ENCODE data around the gene KCTD11. TPM values are rescaled to one million over a fixed set of nuclear protein-coding genes. Genes with fewer than 3 reads are reported as not detected.

Gene KCTD11
- total and polyA plus RNA-seq, 2 experiments from 2014 or later: 2.2 to 7.7 TPM

DNA sequence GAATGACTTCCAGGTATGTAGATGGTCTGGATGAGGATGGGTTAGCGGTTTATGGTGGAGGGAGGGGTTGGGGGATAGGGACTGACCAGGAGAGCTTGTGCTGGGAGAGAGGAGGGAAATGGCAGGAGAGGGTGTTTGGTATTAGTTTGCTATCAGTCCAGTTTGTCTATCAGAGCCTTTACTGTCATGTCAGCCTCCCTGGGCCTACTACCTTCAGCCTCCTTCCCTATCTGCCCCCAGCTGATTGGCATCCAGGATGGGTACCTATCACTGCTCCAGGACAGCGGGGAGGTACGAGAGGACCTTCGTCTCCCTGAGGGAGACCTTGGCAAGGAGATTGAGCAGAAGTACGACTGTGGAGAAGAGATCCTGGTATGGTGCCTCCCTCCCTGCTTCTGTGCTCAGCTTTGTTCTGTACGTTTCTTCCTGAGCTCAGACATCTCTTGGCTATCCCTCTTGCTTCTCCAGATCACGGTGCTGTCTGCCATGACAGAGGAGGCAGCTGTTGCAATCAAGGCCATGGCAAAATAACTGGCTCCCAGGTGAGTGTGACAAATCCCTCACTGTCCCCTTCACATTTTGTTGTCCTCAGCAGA is 40.8 kb upstream of the KCTD11 start:
- no peak overlapping the region; the same call in 1 of the 2 replicates for H3K27ac ChIP-seq (ENCODE audit: low read depth)
- Mint-ChIP-seq H3K27me3 (ENCODE audit: insufficient read depth, low read depth, poor library complexity) (peaks cover 50% of the 10 kb centered on the region), H3K36me3 (ENCODE audit: low read depth) (peaks cover 70% of the 10 kb centered on the region), H3K4me1 (peaks cover 53% of the 10 kb centered on the region), H3K27ac (no peak overlapping the region), H3K4me3 (peak overlapping the region; percentile 98), H3K9me3 (peaks cover 7% of the 10 kb centered on the region; the same call in 2 of the 3 replicates)
- peaks cover 75% of the 10 kb centered on the region for H3F3A ChIP-seq (replicated peaks; ENCODE audit: low read depth)
- no peak overlapping the region for H2AFZ ChIP-seq
- H3K27me3 ChIP-seq (ENCODE audit: insufficient read depth): no peaks in the 10 kb centered on the region
- peaks cover 43% of the 10 kb centered on the region for H3K79me2 ChIP-seq (replicated peaks; ENCODE audit: insufficient read depth)
- H3K4me3 ChIP-seq: no peak overlapping the region
- ATAC-seq (no peak), DNase-seq (ENCODE audit: low spot score) (no peak)
- TF ChIP-seq, protein P1, sequence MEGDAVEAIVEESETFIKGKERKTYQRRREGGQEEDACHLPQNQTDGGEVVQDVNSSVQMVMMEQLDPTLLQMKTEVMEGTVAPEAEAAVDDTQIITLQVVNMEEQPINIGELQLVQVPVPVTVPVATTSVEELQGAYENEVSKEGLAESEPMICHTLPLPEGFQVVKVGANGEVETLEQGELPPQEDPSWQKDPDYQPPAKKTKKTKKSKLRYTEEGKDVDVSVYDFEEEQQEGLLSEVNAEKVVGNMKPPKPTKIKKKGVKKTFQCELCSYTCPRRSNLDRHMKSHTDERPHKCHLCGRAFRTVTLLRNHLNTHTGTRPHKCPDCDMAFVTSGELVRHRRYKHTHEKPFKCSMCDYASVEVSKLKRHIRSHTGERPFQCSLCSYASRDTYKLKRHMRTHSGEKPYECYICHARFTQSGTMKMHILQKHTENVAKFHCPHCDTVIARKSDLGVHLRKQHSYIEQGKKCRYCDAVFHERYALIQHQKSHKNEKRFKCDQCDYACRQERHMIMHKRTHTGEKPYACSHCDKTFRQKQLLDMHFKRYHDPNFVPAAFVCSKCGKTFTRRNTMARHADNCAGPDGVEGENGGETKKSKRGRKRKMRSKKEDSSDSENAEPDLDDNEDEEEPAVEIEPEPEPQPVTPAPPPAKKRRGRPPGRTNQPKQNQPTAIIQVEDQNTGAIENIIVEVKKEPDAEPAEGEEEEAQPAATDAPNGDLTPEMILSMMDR (conservative IDR thresholded peaks at IDR 0.05; ENCODE audit: low read depth in 2 of 2): no peak
- no peak for TF ChIP-seq ZNF331 (CRISPR knock-in tag; IDR thresholded peaks at IDR 0.05; ENCODE audit: low read depth)
- TF ChIP-seq EZH2phosphoT487 (IDR thresholded peaks at IDR 0.05; ENCODE audit: unreplicated experiment): no peak
- TF ChIP-seq JUNB (IDR thresholded peaks at IDR 0.05; ENCODE audit: unreplicated experiment): no peak
- TF ChIP-seq POLR2AphosphoS5 (IDR thresholded peaks at IDR 0.05; ENCODE audit: low read depth): no peak
- TF ChIP-seq EZH2 (IDR thresholded peaks at IDR 0.05; ENCODE audit: low read depth, unreplicated experiment): no peak
- TF ChIP-seq ZNF114 (CRISPR knock-in tag; IDR thresholded peaks at IDR 0.05): no peak
- H3K36me3 ChIP-seq (ENCODE audit: insufficient read depth): peaks cover 37% of the 10 kb centered on the region
- H3K4me1 ChIP-seq (ENCODE audit: insufficient read depth): peaks cover 27% of the 10 kb centered on the region; the same call in 1 of the 2 replicates
- H3K9me2 ChIP-seq (ENCODE audit: insufficient read depth): no peaks in the 10 kb centered on the region
- peaks cover 45% of the 10 kb centered on the region for H4K20me1 ChIP-seq (replicated peaks; ENCODE audit: insufficient read depth)
- no peak overlapping the region for H3K4me2 ChIP-seq

DNA sequence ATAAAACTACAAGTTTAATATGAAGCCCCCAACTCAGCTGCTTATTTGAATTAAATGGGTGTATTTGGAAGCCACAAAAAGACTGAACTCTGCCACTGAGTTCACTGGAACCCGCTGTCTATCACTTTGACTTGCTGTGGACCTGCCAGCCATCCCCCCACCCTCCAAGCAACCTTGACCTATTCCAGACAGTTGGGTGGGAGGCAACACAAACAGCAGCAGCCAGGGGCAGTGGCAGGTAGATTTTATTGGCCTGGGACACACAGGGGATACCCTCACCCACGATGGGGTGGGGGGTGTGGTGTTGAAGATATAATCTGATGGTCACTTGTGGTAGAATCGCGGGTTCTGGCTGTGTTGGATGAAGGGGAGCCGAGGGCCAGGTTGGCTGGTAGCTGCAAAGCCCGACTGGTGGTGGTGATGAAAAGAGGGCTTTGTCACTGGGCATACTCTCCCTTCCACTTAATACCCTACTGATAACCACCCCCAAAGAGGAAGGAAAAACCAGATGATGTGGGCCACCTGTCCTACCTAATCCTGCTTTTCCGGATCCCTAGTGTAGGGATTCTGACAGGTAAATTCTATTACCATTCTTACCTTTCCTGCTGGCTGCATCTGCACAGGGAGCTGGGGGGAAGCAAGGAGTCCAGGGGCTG is 39.4 kb upstream of the KCTD11 start:
- ATAC-seq (no peak), DNase-seq (ENCODE audit: low spot score) (no peak)
- H3K36me3 ChIP-seq (ENCODE audit: insufficient read depth): peaks cover 37% of the 10 kb centered on the region
- H3K79me2 ChIP-seq (replicated peaks; ENCODE audit: insufficient read depth): peaks cover 43% of the 10 kb centered on the region
- no peaks in the 10 kb centered on the region for H3K27me3 ChIP-seq (ENCODE audit: insufficient read depth)
- peaks cover 45% of the 10 kb centered on the region for H4K20me1 ChIP-seq (replicated peaks; ENCODE audit: insufficient read depth)
- peak overlapping the region; percentile 84 for H3K27ac ChIP-seq (ENCODE audit: low read depth)
- no peaks in the 10 kb centered on the region for H3K9me2 ChIP-seq (ENCODE audit: insufficient read depth)
- H3K4me1 Mint-ChIP-seq: peaks cover 56% of the 10 kb centered on the region
- no peak overlapping the region for H3K4me2 ChIP-seq
- peaks cover 40% of the 10 kb centered on the region for H3K27me3 Mint-ChIP-seq (ENCODE audit: insufficient read depth, low read depth, poor library complexity)
- H2AFZ ChIP-seq: no peak overlapping the region
- H3K4me3 ChIP-seq: no peak overlapping the region
- H3K4me1 ChIP-seq (ENCODE audit: insufficient read depth): peaks cover 27% of the 10 kb centered on the region; the same call in 1 of the 2 replicates
- peaks cover 7% of the 10 kb centered on the region; the same call in 1 of the 3 replicates for H3K9me3 Mint-ChIP-seq
- H3K27ac Mint-ChIP-seq: peak overlapping the region; percentile 79
- peaks cover 75% of the 10 kb centered on the region for H3F3A ChIP-seq (replicated peaks; ENCODE audit: low read depth)
- peak overlapping the region; percentile 87; the same call in 2 of the 3 replicates for H3K4me3 Mint-ChIP-seq
- H3K36me3 Mint-ChIP-seq (ENCODE audit: low read depth): peaks cover 82% of the 10 kb centered on the region
- no peak for TF ChIP-seq JUNB (IDR thresholded peaks at IDR 0.05; ENCODE audit: unreplicated experiment)
- TF ChIP-seq, protein P2, sequence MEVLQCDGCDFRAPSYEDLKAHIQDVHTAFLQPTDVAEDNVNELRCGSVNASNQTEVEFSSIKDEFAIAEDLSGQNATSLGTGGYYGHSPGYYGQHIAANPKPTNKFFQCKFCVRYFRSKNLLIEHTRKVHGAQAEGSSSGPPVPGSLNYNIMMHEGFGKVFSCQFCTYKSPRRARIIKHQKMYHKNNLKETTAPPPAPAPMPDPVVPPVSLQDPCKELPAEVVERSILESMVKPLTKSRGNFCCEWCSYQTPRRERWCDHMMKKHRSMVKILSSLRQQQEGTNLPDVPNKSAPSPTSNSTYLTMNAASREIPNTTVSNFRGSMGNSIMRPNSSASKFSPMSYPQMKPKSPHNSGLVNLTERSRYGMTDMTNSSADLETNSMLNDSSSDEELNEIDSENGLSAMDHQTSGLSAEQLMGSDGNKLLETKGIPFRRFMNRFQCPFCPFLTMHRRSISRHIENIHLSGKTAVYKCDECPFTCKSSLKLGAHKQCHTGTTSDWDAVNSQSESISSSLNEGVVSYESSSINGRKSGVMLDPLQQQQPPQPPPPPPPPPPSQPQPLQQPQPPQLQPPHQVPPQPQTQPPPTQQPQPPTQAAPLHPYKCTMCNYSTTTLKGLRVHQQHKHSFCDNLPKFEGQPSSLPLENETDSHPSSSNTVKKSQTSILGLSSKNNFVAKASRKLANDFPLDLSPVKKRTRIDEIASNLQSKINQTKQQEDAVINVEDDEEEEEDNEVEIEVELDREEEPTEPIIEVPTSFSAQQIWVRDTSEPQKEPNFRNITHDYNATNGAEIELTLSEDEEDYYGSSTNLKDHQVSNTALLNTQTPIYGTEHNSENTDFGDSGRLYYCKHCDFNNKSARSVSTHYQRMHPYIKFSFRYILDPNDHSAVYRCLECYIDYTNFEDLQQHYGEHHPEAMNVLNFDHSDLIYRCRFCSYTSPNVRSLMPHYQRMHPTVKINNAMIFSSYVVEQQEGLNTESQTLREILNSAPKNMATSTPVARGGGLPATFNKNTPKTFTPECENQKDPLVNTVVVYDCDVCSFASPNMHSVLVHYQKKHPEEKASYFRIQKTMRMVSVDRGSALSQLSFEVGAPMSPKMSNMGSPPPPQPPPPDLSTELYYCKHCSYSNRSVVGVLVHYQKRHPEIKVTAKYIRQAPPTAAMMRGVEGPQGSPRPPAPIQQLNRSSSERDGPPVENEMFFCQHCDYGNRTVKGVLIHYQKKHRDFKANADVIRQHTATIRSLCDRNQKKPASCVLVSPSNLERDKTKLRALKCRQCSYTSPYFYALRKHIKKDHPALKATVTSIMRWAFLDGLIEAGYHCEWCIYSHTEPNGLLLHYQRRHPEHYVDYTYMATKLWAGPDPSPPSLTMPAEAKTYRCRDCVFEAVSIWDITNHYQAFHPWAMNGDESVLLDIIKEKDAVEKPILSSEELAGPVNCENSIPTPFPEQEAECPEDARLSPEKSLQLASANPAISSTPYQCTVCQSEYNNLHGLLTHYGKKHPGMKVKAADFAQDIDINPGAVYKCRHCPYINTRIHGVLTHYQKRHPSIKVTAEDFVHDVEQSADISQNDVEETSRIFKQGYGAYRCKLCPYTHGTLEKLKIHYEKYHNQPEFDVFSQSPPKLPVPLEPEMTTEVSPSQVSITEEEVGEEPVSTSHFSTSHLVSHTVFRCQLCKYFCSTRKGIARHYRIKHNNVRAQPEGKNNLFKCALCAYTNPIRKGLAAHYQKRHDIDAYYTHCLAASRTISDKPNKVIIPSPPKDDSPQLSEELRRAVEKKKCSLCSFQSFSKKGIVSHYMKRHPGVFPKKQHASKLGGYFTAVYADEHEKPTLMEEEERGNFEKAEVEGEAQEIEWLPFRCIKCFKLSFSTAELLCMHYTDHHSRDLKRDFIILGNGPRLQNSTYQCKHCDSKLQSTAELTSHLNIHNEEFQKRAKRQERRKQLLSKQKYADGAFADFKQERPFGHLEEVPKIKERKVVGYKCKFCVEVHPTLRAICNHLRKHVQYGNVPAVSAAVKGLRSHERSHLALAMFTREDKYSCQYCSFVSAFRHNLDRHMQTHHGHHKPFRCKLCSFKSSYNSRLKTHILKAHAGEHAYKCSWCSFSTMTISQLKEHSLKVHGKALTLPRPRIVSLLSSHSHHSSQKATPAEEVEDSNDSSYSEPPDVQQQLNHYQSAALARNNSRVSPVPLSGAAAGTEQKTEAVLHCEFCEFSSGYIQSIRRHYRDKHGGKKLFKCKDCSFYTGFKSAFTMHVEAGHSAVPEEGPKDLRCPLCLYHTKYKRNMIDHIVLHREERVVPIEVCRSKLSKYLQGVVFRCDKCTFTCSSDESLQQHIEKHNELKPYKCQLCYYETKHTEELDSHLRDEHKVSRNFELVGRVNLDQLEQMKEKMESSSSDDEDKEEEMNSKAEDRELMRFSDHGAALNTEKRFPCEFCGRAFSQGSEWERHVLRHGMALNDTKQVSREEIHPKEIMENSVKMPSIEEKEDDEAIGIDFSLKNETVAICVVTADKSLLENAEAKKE (CRISPR knock-in tag; IDR thresholded peaks at IDR 0.05): no peak
- TF ChIP-seq ZNF114 (CRISPR knock-in tag; IDR thresholded peaks at IDR 0.05): no peak
